HepG2 (cell line): ENCODE data around the gene ARMH4. TPM values are rescaled to one million over a fixed set of nuclear protein-coding genes. Genes with fewer than 3 reads are reported as not detected.

Experiments used
- ATAC-seq: fragments of 200-7000 bp; cut with Tn5 transposase; 3 replicates; pipeline ENCODE4 v1.9.1; 2020; ENCODE audit warnings: mild to moderate bottlenecking, moderate library complexity
- BruUV-seq: library from RNA; stranded (reverse); fragments of 400-500 nt; replicated peaks from 2 replicates; lab custom pipeline; 2021; lab: Mats Ljungman, UMichigan
- CTCF ChIA-PET: fragments of 300-600 bp; formaldehyde crosslinking; extraction: SDS; loops from one replicate; lab custom pipeline; 2021; ENCODE audit warnings: low total read pairs, inconsistent platforms, low intra/inter-chr PET ratio; lab: Yijun Ruan, JAX
- POLR2A ChIA-PET: fragments of 350-600 bp; sonication (Branson Sonifier 250); formaldehyde crosslinking; loops from one replicate; lab custom pipeline; 2020; ENCODE audit warnings: antibody characterized with exemption, inconsistent platforms; lab: Yijun Ruan, JAX
- DNase-seq: peaks from one replicate; pipeline ENCODE4 v3.0.0-alpha.2; 2015; ENCODE audit warnings: low spot score
- FAIRE-seq: peaks from 3 replicates; lab custom pipeline; 2011; peaks lifted over from hg19 to GRCh38; lab: Jason Lieb, UNC
- H2AFZ ChIP-seq: one replicate; pipeline ENCODE4 v1.6.1; 2011; ENCODE audit warnings: low read length, inconsistent platforms
- H3K27ac ChIP-seq: fragments of 300-600 bp; 3 replicates; pipeline ENCODE4 v1.8.0; 2011; ENCODE audit warnings: mixed run types, mild to moderate bottlenecking, mixed read lengths, low read length, inconsistent platforms; ENCODE audit not compliant: insufficient read depth; ENCODE audit errors: extremely low read length
- H3K27me3 ChIP-seq, 2 experiments: fragments of 200-600 bp in 1 of 2; 2 replicates in 1 of 2; 3 replicates in 1 of 2; pipeline versions ENCODE4 v1.6.0 to v1.8.0; 2011; ENCODE audit warnings: low read length in 2 of 2, mild to moderate bottlenecking in 2 of 2, moderate library complexity in 2 of 2, inconsistent platforms in 1 of 2; ENCODE audit not compliant: insufficient read depth in 2 of 2, control insufficient read depth in 1 of 2
- H3K36me3 ChIP-seq, 2 experiments: fragments of 200-600 bp in 1 of 2; replicated peaks in 1 of 2; 2 replicates in 1 of 2; 3 replicates in 1 of 2; pipeline versions ENCODE4 v1.5.1 to v1.8.0; 2011; ENCODE audit warnings: low read length in 2 of 2, inconsistent platforms in 1 of 2; ENCODE audit not compliant: insufficient read depth in 2 of 2, control insufficient read depth in 1 of 2
- H3K4me1 ChIP-seq: 2 replicates; pipeline ENCODE4 v1.5.1; 2012; ENCODE audit warnings: low read length, inconsistent platforms; ENCODE audit not compliant: insufficient read depth
- H3K4me2 ChIP-seq: 2 replicates; pipeline ENCODE4 v1.6.0; 2011; ENCODE audit warnings: low read depth, low read length, inconsistent platforms
- H3K4me3 ChIP-seq, 3 experiments: fragments of 200-600 bp in 1 of 3; sonication (generic), shearing (Covaris generic) in 1 of 3; replicated peaks in 1 of 3; 2 replicates each; pipeline ENCODE4 v1.5.1; 2011 to 2016; ENCODE audit warnings: low read length in 3 of 3, inconsistent platforms in 2 of 3, low read depth in 2 of 3, mild to moderate bottlenecking in 2 of 3, control low read depth in 1 of 3, mixed read lengths in 1 of 3; ENCODE audit not compliant: insufficient read depth in 1 of 3
- H3K79me2 ChIP-seq: one replicate; pipeline ENCODE4 v1.6.1; 2011; ENCODE audit warnings: low read length, inconsistent platforms; ENCODE audit not compliant: insufficient read depth
- H3K9ac ChIP-seq: 2 replicates; pipeline ENCODE4 v1.6.0; 2011; ENCODE audit warnings: mild to moderate bottlenecking, low read depth, low read length, inconsistent platforms; ENCODE audit not compliant: insufficient read depth
- H3K9me3 ChIP-seq: 2 replicates; pipeline ENCODE4 v1.5.1; 2012; ENCODE audit warnings: mild to moderate bottlenecking, low read length
- H4K20me1 ChIP-seq: 2 replicates; pipeline ENCODE4 v1.6.0; 2011; ENCODE audit warnings: inconsistent platforms, mild to moderate bottlenecking, low read length, moderate library complexity; ENCODE audit not compliant: insufficient read depth
- GABPA ChIP-seq, 2 experiments: IDR thresholded peaks; 2 replicates each; pipeline ENCODE4 v1.6.1; 2011 to 2016; ENCODE audit warnings: low read depth in 2 of 2, low read length in 1 of 2, missing biosample characterization in 1 of 2, missing genetic modification characterization in 1 of 2
- KDM1A ChIP-seq: IDR thresholded peaks from 2 replicates; pipeline ENCODE4 v1.6.1; 2016; ENCODE audit warnings: missing compliant biosample characterization
- NBN ChIP-seq: fragments of 450-650 bp; conservative IDR thresholded peaks from 2 replicates; pipeline ENCODE4 v1.6.1; 2017
- NR2C2 ChIP-seq: sonication (generic); formaldehyde crosslinking; IDR thresholded peaks from 2 replicates; pipeline ENCODE4 v1.4.0; 2020; ENCODE audit warnings: missing genetic modification reagents, mild to moderate bottlenecking, moderate library complexity, borderline replicate concordance
- SMAD1 ChIP-seq: sonication (generic); formaldehyde crosslinking; IDR thresholded peaks from 2 replicates; pipeline ENCODE4 v1.4.0; 2020; ENCODE audit warnings: missing genetic modification reagents, low read depth, mild to moderate bottlenecking, borderline replicate concordance
- ZNF276 ChIP-seq: sonication (generic); formaldehyde crosslinking; IDR thresholded peaks from 2 replicates; pipeline ENCODE4 v1.4.0; 2020; ENCODE audit warnings: mild to moderate bottlenecking, low read depth, missing genetic modification reagents
- ZNF44 ChIP-seq: sonication (generic); formaldehyde crosslinking; IDR thresholded peaks from 2 replicates; pipeline ENCODE4 v1.5.1; 2020; ENCODE audit warnings: mild to moderate bottlenecking, missing genetic modification reagents
- ZNF564 ChIP-seq: sonication (generic); formaldehyde crosslinking; IDR thresholded peaks from 2 replicates; pipeline ENCODE4 v1.8.1; 2023; ENCODE audit warnings: mild to moderate bottlenecking, missing genetic modification reagents
- WGBS: methylation state at CpG from one replicate; pipeline ENCODE4 v1.1.6; 2017; ENCODE audit warnings: low lambda C conversion rate; 5-methylcytosine and 5-hydroxymethylcytosine counted together
- in situ Hi-C: cut with HindIII; loops from 2 replicates; pipeline ENCODE4 v1.10.0; 2017; ENCODE audit warnings: low pct_unique_long_range_greater_than_20kb; ENCODE audit not compliant: extremely low pct_ligation_motif_present
- intact Hi-C: fragments of 100-400 bp; cut with micrococcal nuclease; formaldehyde crosslinking; loops from one replicate; pipeline ENCODE4 v1.10.0; 2022; ENCODE audit not compliant: unreplicated experiment
- polyA plus RNA-seq, 8 experiments: library from polyadenylated mRNA; depleted of rRNA in 3 of 8; stranded (reverse) in 7 of 8; unstranded in 1 of 8; fragments of >200 nt; fragmentation: Illumina TruSeq in 4 of 8; extraction: Trizol in 4 of 8; gene quantifications; 2 replicates each; pipeline versions ENCODE4 v1.2.1 to v1.2.3, GENCODE V29; 2011 to 2016; ENCODE audit warnings: low read depth in 4 of 8, missing spikeins in 1 of 8, mixed read lengths in 1 of 8; ENCODE audit not compliant: insufficient read depth in 1 of 8
- total RNA-seq, 5 experiments: library from RNA; depleted of rRNA; stranded (reverse); fragments of >200 nt; fragmentation: Illumina TruSeq; extraction: Trizol; gene quantifications; 2 replicates each; pipeline ENCODE4 v1.2.3, GENCODE V29; 2016; ENCODE audit warnings: low read depth in 1 of 5
- TF ChIP-seq, protein P1 (sequence below): IDR thresholded peaks from 2 replicates; pipeline ENCODE4 v1.6.1; 2016; ENCODE audit warnings: control low read depth
- TF ChIP-seq, protein P2 (sequence below): sonication (generic); formaldehyde crosslinking; IDR thresholded peaks from 2 replicates; pipeline ENCODE4 v1.4.0; 2020; ENCODE audit warnings: missing genetic modification reagents, mild to moderate bottlenecking, borderline replicate concordance
- TF ChIP-seq, protein P3 (sequence below): sonication (generic); formaldehyde crosslinking; IDR thresholded peaks from 2 replicates; pipeline ENCODE4 v1.5.0; 2020; ENCODE audit warnings: missing genetic modification reagents
- TF ChIP-seq, protein P4 (sequence below): sonication (generic); formaldehyde crosslinking; IDR thresholded peaks from 2 replicates; pipeline ENCODE4 v1.9.0; 2022; ENCODE audit warnings: low read depth, missing genetic modification reagents

The ARMH4 gene
- total and polyA plus RNA-seq, 2 of the 13 experiments (the other 11 are each of a cell fraction or from before 2014, with no cell fraction given), result 0.02 to 0.18 TPM

- Histone ChIP-seq H4K20me1 (no peaks in the 10 kb centered on the region), H3K27me3 (no peaks in the 10 kb centered on the region), H2AFZ (no peak overlapping the region), H3K9ac (no peak overlapping the region), H3K9me3 (no peaks in the 10 kb centered on the region), H3K27ac (no peak overlapping the region), H3K4me3 (no peak overlapping the region), H3K4me2 (no peak overlapping the region), H3K36me3 (no peaks in the 10 kb centered on the region), H3K4me1 (no peaks in the 10 kb centered on the region), H3K79me2 (no peaks in the 10 kb centered on the region)
- BruUV-seq, result no TSS peak
- intact Hi-C loops (no loop called here), in situ Hi-C loops (no loop called here)
- POLR2A ChIA-PET, result no interaction called here
- FAIRE-seq (no peak), ATAC-seq (no peak), DNase-seq (no peak)
- CTCF ChIA-PET, result no interaction called here
- no peak for TF ChIP-seq GABPA (IDR thresholded peaks at IDR 0.05; ENCODE audit: low read depth, low read length)
- TF ChIP-seq GABPA (CRISPR knock-in tag; IDR thresholded peaks at IDR 0.05; ENCODE audit: low read depth), result no peak
- TF ChIP-seq KDM1A (CRISPR knock-in tag), result no peak
- TF ChIP-seq, protein P1, sequence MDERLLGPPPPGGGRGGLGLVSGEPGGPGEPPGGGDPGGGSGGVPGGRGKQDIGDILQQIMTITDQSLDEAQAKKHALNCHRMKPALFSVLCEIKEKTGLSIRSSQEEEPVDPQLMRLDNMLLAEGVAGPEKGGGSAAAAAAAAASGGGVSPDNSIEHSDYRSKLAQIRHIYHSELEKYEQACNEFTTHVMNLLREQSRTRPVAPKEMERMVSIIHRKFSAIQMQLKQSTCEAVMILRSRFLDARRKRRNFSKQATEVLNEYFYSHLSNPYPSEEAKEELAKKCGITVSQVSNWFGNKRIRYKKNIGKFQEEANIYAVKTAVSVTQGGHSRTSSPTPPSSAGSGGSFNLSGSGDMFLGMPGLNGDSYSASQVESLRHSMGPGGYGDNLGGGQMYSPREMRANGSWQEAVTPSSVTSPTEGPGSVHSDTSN, result no peak
- TF ChIP-seq, protein P2, sequence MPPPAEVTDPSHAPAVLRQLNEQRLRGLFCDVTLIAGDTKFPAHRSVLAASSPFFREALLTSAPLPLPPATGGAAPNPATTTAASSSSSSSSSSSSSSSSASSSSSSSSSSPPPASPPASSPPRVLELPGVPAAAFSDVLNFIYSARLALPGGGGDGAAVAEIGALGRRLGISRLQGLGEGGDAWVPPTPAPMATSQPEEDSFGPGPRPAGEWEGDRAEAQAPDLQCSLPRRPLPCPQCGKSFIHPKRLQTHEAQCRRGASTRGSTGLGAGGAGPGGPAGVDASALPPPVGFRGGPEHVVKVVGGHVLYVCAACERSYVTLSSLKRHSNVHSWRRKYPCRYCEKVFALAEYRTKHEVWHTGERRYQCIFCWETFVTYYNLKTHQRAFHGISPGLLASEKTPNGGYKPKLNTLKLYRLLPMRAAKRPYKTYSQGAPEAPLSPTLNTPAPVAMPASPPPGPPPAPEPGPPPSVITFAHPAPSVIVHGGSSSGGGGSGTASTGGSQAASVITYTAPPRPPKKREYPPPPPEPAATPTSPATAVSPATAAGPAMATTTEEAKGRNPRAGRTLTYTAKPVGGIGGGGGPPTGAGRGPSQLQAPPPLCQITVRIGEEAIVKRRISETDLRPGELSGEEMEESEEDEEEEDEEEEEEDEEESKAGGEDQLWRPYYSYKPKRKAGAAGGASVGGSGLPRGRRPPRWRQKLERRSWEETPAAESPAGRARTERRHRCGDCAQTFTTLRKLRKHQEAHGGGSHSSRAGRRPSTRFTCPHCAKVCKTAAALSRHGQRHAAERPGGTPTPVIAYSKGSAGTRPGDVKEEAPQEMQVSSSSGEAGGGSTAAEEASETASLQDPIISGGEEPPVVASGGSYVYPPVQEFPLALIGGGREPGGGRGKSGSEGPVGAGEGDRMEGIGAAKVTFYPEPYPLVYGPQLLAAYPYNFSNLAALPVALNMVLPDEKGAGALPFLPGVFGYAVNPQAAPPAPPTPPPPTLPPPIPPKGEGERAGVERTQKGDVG, result no peak
- TF ChIP-seq NBN, result no peak
- TF ChIP-seq, protein P3, sequence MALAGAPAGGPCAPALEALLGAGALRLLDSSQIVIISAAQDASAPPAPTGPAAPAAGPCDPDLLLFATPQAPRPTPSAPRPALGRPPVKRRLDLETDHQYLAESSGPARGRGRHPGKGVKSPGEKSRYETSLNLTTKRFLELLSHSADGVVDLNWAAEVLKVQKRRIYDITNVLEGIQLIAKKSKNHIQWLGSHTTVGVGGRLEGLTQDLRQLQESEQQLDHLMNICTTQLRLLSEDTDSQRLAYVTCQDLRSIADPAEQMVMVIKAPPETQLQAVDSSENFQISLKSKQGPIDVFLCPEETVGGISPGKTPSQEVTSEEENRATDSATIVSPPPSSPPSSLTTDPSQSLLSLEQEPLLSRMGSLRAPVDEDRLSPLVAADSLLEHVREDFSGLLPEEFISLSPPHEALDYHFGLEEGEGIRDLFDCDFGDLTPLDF (CRISPR knock-in tag), result no peak
- no peak for TF ChIP-seq SMAD1 (CRISPR knock-in tag)
- TF ChIP-seq, protein P4, sequence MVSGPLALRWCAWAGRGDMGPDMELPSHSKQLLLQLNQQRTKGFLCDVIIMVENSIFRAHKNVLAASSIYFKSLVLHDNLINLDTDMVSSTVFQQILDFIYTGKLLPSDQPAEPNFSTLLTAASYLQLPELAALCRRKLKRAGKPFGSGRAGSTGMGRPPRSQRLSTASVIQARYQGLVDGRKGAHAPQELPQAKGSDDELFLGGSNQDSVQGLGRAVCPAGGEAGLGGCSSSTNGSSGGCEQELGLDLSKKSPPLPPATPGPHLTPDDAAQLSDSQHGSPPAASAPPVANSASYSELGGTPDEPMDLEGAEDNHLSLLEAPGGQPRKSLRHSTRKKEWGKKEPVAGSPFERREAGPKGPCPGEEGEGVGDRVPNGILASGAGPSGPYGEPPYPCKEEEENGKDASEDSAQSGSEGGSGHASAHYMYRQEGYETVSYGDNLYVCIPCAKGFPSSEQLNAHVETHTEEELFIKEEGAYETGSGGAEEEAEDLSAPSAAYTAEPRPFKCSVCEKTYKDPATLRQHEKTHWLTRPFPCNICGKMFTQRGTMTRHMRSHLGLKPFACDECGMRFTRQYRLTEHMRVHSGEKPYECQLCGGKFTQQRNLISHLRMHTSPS (CRISPR knock-in tag), result no peak
- TF ChIP-seq ZNF276 (CRISPR knock-in tag), result no peak
- no peak for TF ChIP-seq ZNF44 (CRISPR knock-in tag)
- no peak for TF ChIP-seq ZNF564 (CRISPR knock-in tag)
- no peak for TF ChIP-seq NR2C2 (CRISPR knock-in tag)
- 9% methylated on average over 1 of the region's 1 CpG for WGBS
Measured at GRCh38 chr14:58026219-58026618, 125.8 kb downstream of the ARMH4 start.
